OCI-LY7 (cell line): ENCODE results near the gene MRC2. TPM values are rescaled to one million over a fixed set of nuclear protein-coding genes. Genes with fewer than 3 reads are reported as not detected.

Experiments used
- BruUV-seq: library from RNA; stranded (reverse); fragments of 400-500 nt; replicated peaks from 2 replicates; lab custom pipeline; 2021; lab: Mats Ljungman, UMichigan
- CTCF ChIA-PET: fragments of 300-600 bp; sonication (Branson Sonifier 250); formaldehyde crosslinking; loops from one replicate; lab custom pipeline; 2022; ENCODE audit warnings: antibody characterized with exemption; ENCODE audit not compliant: unreplicated experiment; lab: Charles Lee
- POLR2A ChIA-PET: fragments of 300-600 bp; sonication (Branson Sonifier 250); formaldehyde crosslinking; loops from one replicate; lab custom pipeline; 2022; ENCODE audit warnings: antibody characterized with exemption; lab: Charles Lee
- DNase-seq: peaks from one replicate; pipeline ENCODE4 v3.0.0-alpha.2; 2015; ENCODE audit warnings: low spot score
- H2AFZ ChIP-seq: fragments of 200-600 bp; sonication (generic), shearing (Covaris generic); 2 replicates; pipeline ENCODE4 v1.6.1; 2014; ENCODE audit warnings: mild to moderate bottlenecking, antibody characterized with exemption, low read length, moderate library complexity
- H3K27ac ChIP-seq: fragments of 200-600 bp; sonication (generic); 2 replicates; pipeline ENCODE4 v1.5.1; 2014; ENCODE audit warnings: mixed run types, low read depth, mild to moderate bottlenecking, moderate library complexity, low read length, inconsistent platforms; ENCODE audit not compliant: poor library complexity, severe bottlenecking
- H3K36me3 ChIP-seq: fragments of 200-600 bp; sonication (generic); 2 replicates; pipeline ENCODE4 v1.6.1; 2014; ENCODE audit warnings: mild to moderate bottlenecking, antibody characterized with exemption, low read length, moderate library complexity, mixed read lengths; ENCODE audit not compliant: insufficient read depth
- H3K4me1 ChIP-seq: fragments of 200-600 bp; sonication (generic); 2 replicates; pipeline ENCODE4 v1.5.1; 2014; ENCODE audit warnings: mild to moderate bottlenecking, low read length; ENCODE audit not compliant: insufficient read depth, poor library complexity, severe bottlenecking
- H3K4me2 ChIP-seq: fragments of 200-600 bp; sonication (generic); 2 replicates; pipeline ENCODE4 v1.6.1; 2014; ENCODE audit warnings: mild to moderate bottlenecking, low read length
- H3K4me3 ChIP-seq: fragments of 200-600 bp; sonication (generic); 2 replicates; pipeline ENCODE4 v1.5.1; 2014; ENCODE audit warnings: mild to moderate bottlenecking, low read depth, low read length; ENCODE audit not compliant: poor library complexity, severe bottlenecking
- H3K79me2 ChIP-seq: fragments of 200-600 bp; sonication (generic); 2 replicates; pipeline ENCODE4 v1.6.1; 2016; ENCODE audit warnings: low read depth, mild to moderate bottlenecking, low read length, moderate library complexity, mixed read lengths; ENCODE audit not compliant: insufficient read depth
- H3K9me2 ChIP-seq: fragments of 200-600 bp; sonication (generic); 2 replicates; pipeline ENCODE4 v1.6.1; 2016; ENCODE audit warnings: mild to moderate bottlenecking, low read length, mixed read lengths; ENCODE audit not compliant: insufficient read depth
- H3K9me3 ChIP-seq: fragments of 200-600 bp; sonication (generic); 2 replicates; pipeline ENCODE4 v1.6.1; 2014; ENCODE audit warnings: mild to moderate bottlenecking, mixed run types, low read length, mixed read lengths
- H4K20me1 ChIP-seq: fragments of 200-600 bp; sonication (generic); 2 replicates; pipeline ENCODE4 v1.6.1; 2014; ENCODE audit warnings: mild to moderate bottlenecking, antibody characterized with exemption, low read length, moderate library complexity, mixed read lengths; ENCODE audit not compliant: insufficient read depth
- CTCF ChIP-seq: fragments of 200-600 bp; sonication (generic); conservative IDR thresholded peaks from 2 replicates; pipeline ENCODE4 v1.5.1; 2014; ENCODE audit warnings: mild to moderate bottlenecking, antibody characterized with exemption, low read length, moderate library complexity, mixed read lengths
- EZH2phosphoT487 ChIP-seq: fragments of 200-600 bp; sonication (generic); IDR thresholded peaks from 2 replicates; pipeline ENCODE4 v1.6.1; 2018; ENCODE audit warnings: low read depth, borderline replicate concordance, mild to moderate bottlenecking, mixed run types, antibody characterized with exemption, low read length, moderate library complexity, mixed read lengths
- intact Hi-C: fragments of 100-400 bp; cut with micrococcal nuclease; formaldehyde crosslinking; loops from one replicate; pipeline ENCODE4 v1.10.0; 2022; ENCODE audit not compliant: unreplicated experiment
- total RNA-seq, 2 experiments: library from RNA; depleted of rRNA in 1 of 2; stranded (reverse); fragments of >200 nt in 1 of 2; shearing (Covaris generic) in 1 of 2; gene quantifications; 2 replicates each; pipeline ENCODE4 v1.2.3, GENCODE V29; 2014 to 2022

Gene MRC2
- total RNA-seq, 2 experiments from 2014 or later, result 0.19 to 0.27 TPM

- TF ChIP-seq EZH2phosphoT487 (no peak), CTCF (no peak)
- CTCF ChIA-PET, result no interaction called here
- intact Hi-C loops, result no loop called here
- Histone ChIP-seq H2AFZ (no peak overlapping the region), H3K27ac (no peak overlapping the region), H3K4me3 (no peak overlapping the region), H4K20me1 (no peaks in the 10 kb centered on the region), H3K36me3 (no peaks in the 10 kb centered on the region), H3K4me1 (no peaks in the 10 kb centered on the region), H3K9me2 (no peaks in the 10 kb centered on the region), H3K4me2 (no peak overlapping the region), H3K79me2 (no peaks in the 10 kb centered on the region), H3K9me3 (no peaks in the 10 kb centered on the region)
- POLR2A ChIA-PET, result no interaction called here
- BruUV-seq, result no TSS peak
- no peak for DNase-seq
Observed at GRCh38 chr17:62670202-62670821, 42.8 kb downstream of the MRC2 start.

DNA sequence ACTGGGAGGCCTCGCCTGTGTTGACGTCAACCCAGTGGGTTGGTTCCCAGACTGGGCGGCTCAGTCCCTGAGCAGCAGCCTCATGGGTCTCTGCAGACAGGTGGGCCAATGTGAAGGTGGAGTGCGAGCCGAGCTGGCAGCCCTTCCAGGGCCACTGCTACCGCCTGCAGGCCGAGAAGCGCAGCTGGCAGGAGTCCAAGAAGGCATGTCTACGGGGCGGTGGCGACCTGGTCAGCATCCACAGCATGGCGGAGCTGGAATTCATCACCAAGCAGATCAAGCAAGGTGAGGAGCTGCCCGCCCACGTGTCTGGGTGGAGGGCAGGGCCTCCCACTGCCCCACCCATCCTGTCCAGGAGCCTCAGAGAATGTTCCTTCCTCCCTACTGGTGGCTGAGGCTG lies 44.1 kb downstream of the MRC2 start:
- Histone ChIP-seq H3K9me2 (no peaks in the 10 kb centered on the region), H3K4me1 (no peaks in the 10 kb centered on the region), H3K4me2 (no peak overlapping the region), H3K79me2 (no peaks in the 10 kb centered on the region), H3K27ac (no peak overlapping the region), H3K4me3 (no peak overlapping the region), H4K20me1 (no peaks in the 10 kb centered on the region), H3K36me3 (no peaks in the 10 kb centered on the region), H3K9me3 (no peaks in the 10 kb centered on the region), H2AFZ (no peak overlapping the region)
- ChIA-PET POLR2A (no interaction called here), CTCF (no interaction called here)
- intact Hi-C loops, result no loop called here
- TF ChIP-seq EZH2phosphoT487, result no peak
- no peak for TF ChIP-seq CTCF
- no TSS peak for BruUV-seq
- no peak for DNase-seq

DNA sequence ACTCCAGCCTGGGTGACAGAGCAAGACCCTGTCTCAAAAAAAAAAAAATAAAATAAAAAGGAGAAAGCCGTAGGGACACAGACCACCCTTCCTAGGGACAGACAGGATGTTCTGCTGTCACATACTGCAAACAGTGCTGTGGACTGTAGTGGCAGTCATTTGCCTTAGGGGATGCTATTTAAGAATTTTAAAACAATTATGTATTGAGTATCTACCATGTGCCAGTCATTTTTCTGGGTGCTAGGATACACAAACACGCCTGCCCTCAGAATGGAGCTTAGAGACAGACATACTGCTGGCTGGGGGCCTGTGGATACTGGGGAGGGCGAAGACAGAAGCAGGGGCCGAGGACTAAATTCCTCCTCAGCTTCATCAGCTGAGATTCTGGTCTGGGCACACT lies 45.5 kb downstream of the MRC2 start:
- Histone ChIP-seq H3K79me2 (no peaks in the 10 kb centered on the region), H3K9me3 (no peaks in the 10 kb centered on the region), H3K36me3 (no peaks in the 10 kb centered on the region), H4K20me1 (no peaks in the 10 kb centered on the region), H2AFZ (no peak overlapping the region), H3K27ac (no peak overlapping the region), H3K4me1 (no peaks in the 10 kb centered on the region), H3K9me2 (no peaks in the 10 kb centered on the region), H3K4me2 (no peak overlapping the region), H3K4me3 (no peak overlapping the region)
- no TSS peak for BruUV-seq
- CTCF ChIA-PET, result no interaction called here
- POLR2A ChIA-PET, result no interaction called here
- DNase-seq, result no peak
- TF ChIP-seq CTCF (no peak), EZH2phosphoT487 (no peak)
- intact Hi-C loops, result loop anchor here (1.0 to 2.0 kb wide), 2 partner anchors 295 to 734 kb away; no protein-coding TSS in a partner anchor
